Measurements from ENCODE around the gene ERLEC1.
A peak's percentile ranks its signal among the peaks of the same experiment; 100 is the strongest.

ERLEC1 gene

GRCh38 chr2:53861824-53862223 lies 75.0 kb downstream of the ERLEC1 start:
- ATAC-seq: no peak
- TF ChIP-seq ARNTL (CRISPR knock-in tag; IDR thresholded peaks at IDR 0.05; ENCODE audit: borderline replicate concordance, low read depth) (no peak), BACH2 (CRISPR knock-in tag; IDR thresholded peaks at IDR 0.05; ENCODE audit: borderline replicate concordance) (no peak), ZNF8 (CRISPR knock-in tag; IDR thresholded peaks at IDR 0.05) (no peak), SNAI2 (CRISPR knock-in tag; IDR thresholded peaks at IDR 0.05) (no peak), OSR1 (CRISPR knock-in tag; IDR thresholded peaks at IDR 0.05) (no peak), PATZ1 (CRISPR knock-in tag; IDR thresholded peaks at IDR 0.05; ENCODE audit: borderline replicate concordance) (no peak), TOX (CRISPR knock-in tag; IDR thresholded peaks at IDR 0.05; ENCODE audit: borderline replicate concordance) (no peak), ZFP3 (CRISPR knock-in tag; IDR thresholded peaks at IDR 0.05) (no peak)

- ATAC-seq: peak; percentile 39
- TF ChIP-seq ISL1 (CRISPR knock-in tag; IDR thresholded peaks at IDR 0.05): peak; percentile 21; the same call in 1 of the 2 replicates
- peak; percentile 33; the same call in 1 of the 2 replicates for TF ChIP-seq TSHZ2 (CRISPR knock-in tag; IDR thresholded peaks at IDR 0.05)
- no peak for TF ChIP-seq ZFP30 (CRISPR knock-in tag; IDR thresholded peaks at IDR 0.05)
- TF ChIP-seq BACH2 (CRISPR knock-in tag; IDR thresholded peaks at IDR 0.05; ENCODE audit: borderline replicate concordance): no peak
- TF ChIP-seq SNAI2 (CRISPR knock-in tag; IDR thresholded peaks at IDR 0.05): no peak
- no peak for TF ChIP-seq POU6F1 (CRISPR knock-in tag; IDR thresholded peaks at IDR 0.05; ENCODE audit: borderline replicate concordance, low read depth)
- no peak for TF ChIP-seq CSDC2 (CRISPR knock-in tag; IDR thresholded peaks at IDR 0.05)
- TF ChIP-seq ZNF565 (CRISPR knock-in tag; conservative IDR thresholded peaks at IDR 0.05; ENCODE audit: low read depth): no peak
- no peak for TF ChIP-seq ZNF8 (CRISPR knock-in tag; IDR thresholded peaks at IDR 0.05)
- TF ChIP-seq TCF4 (CRISPR knock-in tag; IDR thresholded peaks at IDR 0.05; ENCODE audit: borderline replicate concordance): peak; percentile 60; the same call in 1 of the 2 replicates
- TF ChIP-seq PATZ1 (CRISPR knock-in tag; IDR thresholded peaks at IDR 0.05; ENCODE audit: borderline replicate concordance): no peak
These were observed 76.8 kb downstream of the ERLEC1 start for GRCh38 chr2:53863538-53864227.

GRCh38 chr2:53865264-53865663 lies 78.4 kb downstream of the ERLEC1 start:
- no peak for ATAC-seq
- TF ChIP-seq RARB (CRISPR knock-in tag; IDR thresholded peaks at IDR 0.05): no peak
- no peak for TF ChIP-seq CSDC2 (CRISPR knock-in tag; IDR thresholded peaks at IDR 0.05)
- no peak for TF ChIP-seq ZNF565 (CRISPR knock-in tag; conservative IDR thresholded peaks at IDR 0.05; ENCODE audit: low read depth)
- no peak for TF ChIP-seq CREB5 (CRISPR knock-in tag; IDR thresholded peaks at IDR 0.05; ENCODE audit: low read depth)
- no peak for TF ChIP-seq SNAI2 (CRISPR knock-in tag; IDR thresholded peaks at IDR 0.05)
- no peak for TF ChIP-seq PATZ1 (CRISPR knock-in tag; IDR thresholded peaks at IDR 0.05; ENCODE audit: borderline replicate concordance)
- no peak for TF ChIP-seq TSHZ2 (CRISPR knock-in tag; IDR thresholded peaks at IDR 0.05)
- no peak for TF ChIP-seq BACH2 (CRISPR knock-in tag; IDR thresholded peaks at IDR 0.05; ENCODE audit: borderline replicate concordance)
- TF ChIP-seq TCF4 (CRISPR knock-in tag; IDR thresholded peaks at IDR 0.05; ENCODE audit: borderline replicate concordance): no peak
- TF ChIP-seq ZNF8 (CRISPR knock-in tag; IDR thresholded peaks at IDR 0.05): no peak
- no peak for TF ChIP-seq ZNF70 (CRISPR knock-in tag; IDR thresholded peaks at IDR 0.05)
- no peak for TF ChIP-seq POU6F1 (CRISPR knock-in tag; IDR thresholded peaks at IDR 0.05; ENCODE audit: borderline replicate concordance, low read depth)
- TF ChIP-seq ZFP3 (CRISPR knock-in tag; IDR thresholded peaks at IDR 0.05): no peak
